H9 (cell line): ENCODE results near the gene DIP2C. TPM values are rescaled to one million over a fixed set of nuclear protein-coding genes. Genes with fewer than 3 reads are reported as not detected.

Experiments used
- DNase-seq: peaks from one replicate; pipeline ENCODE4 v3.0.0-alpha.2; 2017
- H2AFZ ChIP-seq: one replicate; pipeline ENCODE4 v1.6.1; 2013; ENCODE audit warnings: mild to moderate bottlenecking, low read length, control low read depth, moderate library complexity
- H2AK5ac ChIP-seq: 2 replicates; pipeline ENCODE4 v1.6.1; 2013; ENCODE audit warnings: low read length, control low read depth, mixed read lengths; ENCODE audit not compliant: insufficient read length
- H2BK120ac ChIP-seq: one replicate; pipeline ENCODE4 v1.6.1; 2013; ENCODE audit warnings: low read depth, mild to moderate bottlenecking, low read length, control low read depth, inconsistent platforms; ENCODE audit not compliant: poor library complexity, severe bottlenecking
- H2BK12ac ChIP-seq: 2 replicates; pipeline ENCODE4 v1.6.1; 2013; ENCODE audit warnings: low read length, control low read depth, mixed read lengths, low read depth; ENCODE audit not compliant: insufficient read length
- H2BK15ac ChIP-seq: 2 replicates; pipeline ENCODE4 v1.6.1; 2013; ENCODE audit warnings: low read depth, low read length, control low read depth
- H2BK20ac ChIP-seq: one replicate; pipeline ENCODE4 v1.6.1; 2013; ENCODE audit warnings: low read depth, mild to moderate bottlenecking, low read length, control low read depth, inconsistent platforms; ENCODE audit not compliant: poor library complexity, severe bottlenecking
- H2BK5ac ChIP-seq: 2 replicates; pipeline ENCODE4 v1.6.1; 2013; ENCODE audit warnings: low read length, control low read depth, mixed read lengths; ENCODE audit not compliant: insufficient read length
- H3K14ac ChIP-seq: 2 replicates; pipeline ENCODE4 v1.6.1; 2013; ENCODE audit warnings: low read length, control low read depth; ENCODE audit not compliant: insufficient read depth
- H3K18ac ChIP-seq: 2 replicates; pipeline ENCODE4 v1.6.1; 2013; ENCODE audit warnings: low read depth, mild to moderate bottlenecking, mixed read lengths, low read length, control low read depth; ENCODE audit not compliant: insufficient read length
- H3K23ac ChIP-seq: 2 replicates; pipeline ENCODE4 v1.6.1; 2013; ENCODE audit warnings: low read length, control low read depth, mixed read lengths, low read depth; ENCODE audit not compliant: insufficient read length
- H3K23me2 ChIP-seq: 2 replicates; pipeline ENCODE4 v1.6.1; 2013; ENCODE audit warnings: low read depth, mild to moderate bottlenecking, mixed read lengths, low read length, control low read depth; ENCODE audit not compliant: insufficient read length, poor library complexity, severe bottlenecking
- H3K27ac ChIP-seq: 2 replicates; pipeline ENCODE4 v1.5.1; 2013; ENCODE audit warnings: low read length, control low read depth, mixed read lengths, low read depth; ENCODE audit not compliant: insufficient read length
- H3K27me3 ChIP-seq: 2 replicates; pipeline ENCODE4 v1.6.1; 2013; ENCODE audit warnings: low read length, control low read depth, inconsistent platforms; ENCODE audit not compliant: insufficient read depth
- H3K4ac ChIP-seq: 2 replicates; pipeline ENCODE4 v1.6.1; 2013; ENCODE audit warnings: low read depth, mild to moderate bottlenecking, control low read depth, inconsistent platforms, low read length, moderate library complexity
- H3K4me1 ChIP-seq: 2 replicates; pipeline ENCODE4 v1.6.1; 2013; ENCODE audit warnings: low read length, control low read depth, inconsistent platforms; ENCODE audit not compliant: insufficient read depth
- H3K4me2 ChIP-seq: 2 replicates; pipeline ENCODE4 v1.6.1; 2013; ENCODE audit warnings: low read length, control low read depth, mixed read lengths; ENCODE audit not compliant: insufficient read length, insufficient read depth
- H3K56ac ChIP-seq: 2 replicates; pipeline ENCODE4 v1.6.1; 2013; ENCODE audit warnings: low read depth, mild to moderate bottlenecking, mixed read lengths, low read length, control low read depth; ENCODE audit not compliant: insufficient read length
- H3K79me1 ChIP-seq: 2 replicates; pipeline ENCODE4 v1.6.1; 2013; ENCODE audit warnings: low read depth, mild to moderate bottlenecking, moderate library complexity, low read length, control low read depth, inconsistent platforms; ENCODE audit not compliant: insufficient read depth, poor library complexity, severe bottlenecking
- H3K79me2 ChIP-seq: 2 replicates; pipeline ENCODE4 v1.6.1; 2013; ENCODE audit warnings: low read length, control low read depth, inconsistent platforms; ENCODE audit not compliant: insufficient read depth
- H3K9ac ChIP-seq: 2 replicates; pipeline ENCODE4 v1.6.1; 2013; ENCODE audit warnings: low read length, control low read depth, mixed read lengths; ENCODE audit not compliant: insufficient read length; ENCODE audit errors: extremely low read depth
- H3K9me3 ChIP-seq: one replicate; pipeline ENCODE4 v1.6.1; 2013; ENCODE audit warnings: low read depth, low read length, inconsistent platforms; ENCODE audit not compliant: control insufficient read depth
- H3T11ph ChIP-seq: one replicate; pipeline ENCODE4 v1.6.1; 2013; ENCODE audit warnings: mild to moderate bottlenecking, low read length, control low read depth, inconsistent platforms
- H4K20me1 ChIP-seq: one replicate; pipeline ENCODE4 v1.6.1; 2013; ENCODE audit not compliant: control insufficient read depth, insufficient read length, insufficient read depth
- H4K5ac ChIP-seq: 2 replicates; pipeline ENCODE4 v1.6.1; 2013; ENCODE audit warnings: low read depth, mild to moderate bottlenecking, mixed read lengths, low read length, control low read depth; ENCODE audit not compliant: insufficient read length
- H4K8ac ChIP-seq: replicated peaks from 2 replicates; pipeline ENCODE4 v1.6.1; 2013; ENCODE audit warnings: low read length, control low read depth, mixed read lengths, low read depth; ENCODE audit not compliant: insufficient read length
- H4K91ac ChIP-seq: 2 replicates; pipeline ENCODE4 v1.6.1; 2013; ENCODE audit warnings: low read depth, mild to moderate bottlenecking, moderate library complexity, mixed read lengths, low read length, control low read depth; ENCODE audit not compliant: insufficient read length
- H3K27ac Mint-ChIP-seq, 3 experiments: 2 replicates in 2 of 3; 3 replicates in 1 of 3; pipeline ENCODE4 v1.8.0; 2020 to 2021; ENCODE audit warnings: mixed read lengths in 3 of 3, mild to moderate bottlenecking in 1 of 3, moderate library complexity in 1 of 3
- H3K27me3 Mint-ChIP-seq: 2 replicates; pipeline ENCODE4 v1.8.0; 2021; ENCODE audit warnings: low read depth, mild to moderate bottlenecking, moderate library complexity, mixed read lengths
- H3K36me3 Mint-ChIP-seq, 3 experiments: 2 replicates in 2 of 3; 3 replicates in 1 of 3; pipeline ENCODE4 v1.8.0; 2020 to 2021; ENCODE audit warnings: low read depth in 3 of 3, mixed read lengths in 3 of 3; ENCODE audit not compliant: insufficient read depth in 1 of 3
- H3K4me1 Mint-ChIP-seq, 2 experiments: 2 replicates each; pipeline ENCODE4 v1.8.0; 2020; ENCODE audit warnings: mixed read lengths in 2 of 2
- H3K4me3 Mint-ChIP-seq, 2 experiments: 2 replicates in 1 of 2; 3 replicates in 1 of 2; pipeline ENCODE4 v1.8.0; 2020 to 2021; ENCODE audit warnings: mild to moderate bottlenecking in 2 of 2, mixed read lengths in 2 of 2, moderate library complexity in 1 of 2
- H3K9me3 Mint-ChIP-seq, 2 experiments: 2 replicates in 1 of 2; 3 replicates in 1 of 2; pipeline ENCODE4 v1.8.0; 2020; ENCODE audit warnings: mild to moderate bottlenecking in 2 of 2, mixed read lengths in 2 of 2, moderate library complexity in 1 of 2
- CTCF ChIP-seq: fragments of 200-600 bp; sonication (generic); conservative IDR thresholded peaks from 3 replicates; pipeline ENCODE4 v1.8.0; 2021; ENCODE audit warnings: antibody characterized with exemption, mild to moderate bottlenecking
- WGBS: extraction: QIAGEN DNeasy Blood & Tissue Kit; methylation state at CpG from one replicate; pipeline ENCODE4 v1.1.7; 2013; ENCODE audit warnings: missing lambda C conversion rate, low lambda C conversion rate, mixed read lengths; ENCODE audit not compliant: insufficient read length; ENCODE audit errors: extremely low coverage; 5-methylcytosine and 5-hydroxymethylcytosine counted together
- total RNA-seq: library from RNA; stranded (reverse); gene quantifications from 2 replicates; pipeline ENCODE4 v1.2.1, GENCODE V29; 2021

Gene DIP2C
- total RNA-seq, 1 experiment from 2014 or later = 7.9 TPM

DNA sequence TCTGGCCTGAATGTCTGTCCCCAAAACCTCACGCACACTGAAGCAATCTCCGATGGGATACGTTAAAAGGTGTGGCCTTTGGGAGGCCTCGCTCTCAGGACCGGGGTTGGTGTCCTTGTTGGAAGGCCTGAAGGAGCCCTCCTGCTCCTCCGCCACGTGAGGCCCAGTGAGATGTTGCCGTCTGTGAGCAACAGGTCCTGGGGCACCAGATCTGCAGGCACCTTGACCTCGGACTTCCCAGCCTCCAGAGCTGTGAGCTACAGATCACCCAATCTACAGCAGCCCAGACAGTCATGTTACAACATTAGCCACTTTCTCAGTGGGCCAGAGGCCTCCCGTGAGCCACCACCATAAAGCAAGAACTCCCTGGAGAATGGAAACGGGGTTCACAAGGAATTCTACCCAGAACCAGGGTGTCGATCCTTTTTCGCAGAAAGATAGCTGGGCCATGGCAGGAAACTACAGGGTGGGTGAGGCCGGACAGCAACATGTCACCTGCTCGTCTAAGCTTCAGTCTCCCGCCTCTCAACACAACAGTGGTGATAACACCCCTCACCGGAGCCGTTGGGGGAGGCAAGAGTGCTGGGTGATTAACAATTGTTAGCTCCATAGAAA is 87.0 kb downstream of the DIP2C start:
- Histone ChIP-seq H4K91ac (no peak overlapping the region), H3T11ph (no peak overlapping the region), H4K8ac (no peak overlapping the region), H3K79me2 (no peaks in the 10 kb centered on the region), H2BK5ac (no peak overlapping the region), H3K27me3 (no peaks in the 10 kb centered on the region; the same call in 1 of the 2 replicates), H3K4ac (no peak overlapping the region), H3K79me1 (no peaks in the 10 kb centered on the region), H2AK5ac (no peak overlapping the region), H2AFZ (no peak overlapping the region), H2BK20ac (no peak overlapping the region), H3K23ac (no peak overlapping the region), H4K20me1 (no peaks in the 10 kb centered on the region), H4K5ac (no peak overlapping the region), H3K18ac (no peak overlapping the region), H2BK15ac (no peak overlapping the region), H3K9ac (no peak overlapping the region), H3K14ac (no peak overlapping the region), H3K27ac (no peak overlapping the region), H3K4me1 (no peaks in the 10 kb centered on the region; the same call in 1 of the 2 replicates), H3K23me2 (no peaks in the 10 kb centered on the region), H3K56ac (no peak overlapping the region), H2BK12ac (no peak overlapping the region), H3K4me2 (no peak overlapping the region), H3K9me3 (no peaks in the 10 kb centered on the region), H2BK120ac (no peak overlapping the region)
- H3K9me3 Mint-ChIP-seq = no peaks in the 10 kb centered on the region
- DNase-seq = no peak
- H3K27ac Mint-ChIP-seq = peak overlapping the region in 2 of 3 experiments; percentile 36 to 86; a peak in 3 of 7 replicates
- H3K4me3 Mint-ChIP-seq = no peak overlapping the region
- H3K36me3 Mint-ChIP-seq = 0 out of 7 replicates have a peak, but pooled peaks cover 0 to 4% (median 0%) of the 10 kb centered on the region in 3 experiments
- no CpG with 5 or more reads among the region's 18 CpGs for WGBS
- no peak for TF ChIP-seq CTCF
- no peaks in the 10 kb centered on the region for H3K27me3 Mint-ChIP-seq
- peaks cover 28 to 39% of the 10 kb centered on the region in 2 experiments for H3K4me1 Mint-ChIP-seq
